Spleen (tissue), 11 donors: ENCODE data around the gene PCSK6. TPM values are rescaled to one million over a fixed set of nuclear protein-coding genes. Genes with fewer than 3 reads are reported as not detected.

Experiments
- DNase-seq: peaks from one replicate; pipeline ENCODE4 v3.0.0-alpha.2; 2020
- H3K27ac ChIP-seq, 8 donors: fragments of 200-600 bp; sonication (generic) in 7 of 8; 1 replicate in 4 of 8; 2 replicates in 4 of 8; pipeline versions ENCODE4 v1.5.0 to v1.8.0; 2016 to 2021; ENCODE audit warnings: inconsistent platforms in 4 of 8, mild to moderate bottlenecking in 4 of 8, moderate library complexity in 1 of 8
- H3K27me3 ChIP-seq, 7 donors: fragments of 200-600 bp; sonication (generic) in 6 of 7; replicated peaks in 1 of 7; 1 replicate in 4 of 7; 2 replicates in 3 of 7; pipeline versions ENCODE4 v1.5.0 to v1.8.0; 2016 to 2021; ENCODE audit warnings: inconsistent platforms in 3 of 7, mild to moderate bottlenecking in 1 of 7
- H3K36me3 ChIP-seq, 6 donors: fragments of 200-600 bp; sonication (generic) in 5 of 6; 1 replicate in 4 of 6; 2 replicates in 2 of 6; pipeline versions ENCODE4 v1.5.0 to v1.8.0; 2016 to 2021; ENCODE audit warnings: inconsistent platforms in 2 of 6
- H3K4me1 ChIP-seq, 6 donors: fragments of 200-600 bp; sonication (generic) in 5 of 6; 1 replicate in 3 of 6; 2 replicates in 3 of 6; pipeline versions ENCODE4 v1.5.0 to v1.8.0; 2016 to 2021; ENCODE audit warnings: inconsistent platforms in 3 of 6
- H3K4me3 ChIP-seq, 8 donors: fragments of 200-600 bp; sonication (generic) in 7 of 8; 1 replicate in 4 of 8; 2 replicates in 4 of 8; pipeline versions ENCODE4 v1.5.0 to v1.8.0; 2016 to 2021; ENCODE audit warnings: inconsistent platforms in 4 of 8, mild to moderate bottlenecking in 4 of 8, moderate library complexity in 2 of 8
- H3K9me3 ChIP-seq, 8 donors: fragments of 200-600 bp; sonication (generic) in 7 of 8; 1 replicate in 4 of 8; 2 replicates in 4 of 8; pipeline versions ENCODE4 v1.5.0 to v1.8.0; 2016 to 2021; ENCODE audit warnings: inconsistent platforms in 4 of 8
- POLR2A ChIP-seq, 3 donors: fragments of 450-650 bp; IDR thresholded peaks; one replicate each; pipeline ENCODE4 v1.5.1; 2017; ENCODE audit warnings: antibody characterized with exemption in 3 of 3, mild to moderate bottlenecking in 1 of 3
- POLR2AphosphoS5 ChIP-seq, 3 donors: sonication (generic); formaldehyde crosslinking; IDR thresholded peaks; one replicate each; pipeline ENCODE4 v1.5.1; 2017; ENCODE audit warnings: antibody characterized with exemption in 3 of 3
- WGBS, 5 donors: extraction: QIAGEN DNeasy Blood & Tissue Kit in 3 of 5; methylation state at CpG; one replicate each; pipeline versions ENCODE4 v1.1.5 to v1.1.7; 2013 to 2018; 5-methylcytosine and 5-hydroxymethylcytosine counted together
- intact Hi-C: fragments of 100-400 bp; cut with DNase I; formaldehyde crosslinking; loops from one replicate; pipeline ENCODE4 v1.15.0; 2023; ENCODE audit warnings: low total_unique reads
- polyA plus RNA-seq, 3 donors: library from polyadenylated mRNA; stranded (reverse); fragments of 200-250 nt; gene quantifications; one replicate each; pipeline ENCODE4 v1.2.1, GENCODE V29; 2013
- total RNA-seq, 7 donors: library from RNA; depleted of rRNA in 3 of 7; stranded (reverse); fragments of >200 nt in 3 of 7; fragmentation: NEBNext Ultra II Directional in 4 of 7; extraction: Animal tissue kit (Norgen Biotek cat#: 25700) in 4 of 7; gene quantifications; one replicate each; pipeline versions ENCODE4 v1.1.0 to v1.2.1, GENCODE V29; 2016 to 2021
- TF ChIP-seq, protein P1 (sequence below), 11 experiments: fragments of 200-600 bp in 7 of 11; fragments of 450-650 bp in 4 of 11; sonication (generic) in 4 of 11; IDR thresholded peaks in 8 of 11; conservative IDR thresholded peaks in 3 of 11; 1 replicate in 7 of 11; 2 replicates in 4 of 11; pipeline versions ENCODE4 v1.4.0 to v1.8.0; 2016 to 2021; ENCODE audit warnings: antibody characterized with exemption in 11 of 11, inconsistent platforms in 4 of 11, mild to moderate bottlenecking in 1 of 11
- donor health status: healthy with polysubstance abuse.
- donor health status: DM: no; HTN: no; CAD: no; lungs with moderate emphysema.
- donor health status: DM: no; HTN: no; CAD: no.
- donor health status: Bipolar disorder and iron deficiency.
- donor health status: healthy.
- donor health status: DM: no; HTN: no; CAD: no.
- donor health status: DM: yes; HTN: yes; CAD: no.

Gene PCSK6
- total and polyA plus RNA-seq, 10 donors: 10.0 to 403 (median 252) TPM

DNA sequence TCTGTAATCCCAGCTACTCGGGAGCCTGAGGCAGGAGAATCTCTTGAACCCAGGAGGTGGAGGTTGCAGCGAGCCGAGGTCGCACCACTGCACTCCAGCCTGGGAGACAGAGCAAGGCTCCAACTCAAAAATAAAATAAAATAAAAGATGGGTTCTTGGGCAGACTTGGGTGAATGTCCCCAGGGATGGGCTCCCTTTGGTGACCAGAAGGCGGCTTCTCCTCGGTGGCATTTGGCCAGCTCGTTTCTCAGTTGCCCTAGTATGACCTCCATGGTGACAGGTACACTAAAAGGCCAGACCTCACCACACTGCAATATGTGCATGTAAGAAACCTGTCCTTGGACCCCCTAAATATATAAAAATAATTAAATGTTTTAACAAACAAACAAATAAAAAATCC, 118.4 kb downstream of the PCSK6 start:
- Histone ChIP-seq H3K4me3 (no peak overlapping the region), H3K27me3 (peaks cover 0 to 25% (median 0%) of the 10 kb centered on the region in 7 donors), H3K27ac (no peak overlapping the region), H3K4me1 (peaks cover 0 to 44% (median 16%) of the 10 kb centered on the region in 6 donors), H3K9me3 (no peaks in the 10 kb centered on the region), H3K36me3 (peaks cover 0 to 51% (median 3%) of the 10 kb centered on the region in 6 donors)
- TF ChIP-seq, protein P1, sequence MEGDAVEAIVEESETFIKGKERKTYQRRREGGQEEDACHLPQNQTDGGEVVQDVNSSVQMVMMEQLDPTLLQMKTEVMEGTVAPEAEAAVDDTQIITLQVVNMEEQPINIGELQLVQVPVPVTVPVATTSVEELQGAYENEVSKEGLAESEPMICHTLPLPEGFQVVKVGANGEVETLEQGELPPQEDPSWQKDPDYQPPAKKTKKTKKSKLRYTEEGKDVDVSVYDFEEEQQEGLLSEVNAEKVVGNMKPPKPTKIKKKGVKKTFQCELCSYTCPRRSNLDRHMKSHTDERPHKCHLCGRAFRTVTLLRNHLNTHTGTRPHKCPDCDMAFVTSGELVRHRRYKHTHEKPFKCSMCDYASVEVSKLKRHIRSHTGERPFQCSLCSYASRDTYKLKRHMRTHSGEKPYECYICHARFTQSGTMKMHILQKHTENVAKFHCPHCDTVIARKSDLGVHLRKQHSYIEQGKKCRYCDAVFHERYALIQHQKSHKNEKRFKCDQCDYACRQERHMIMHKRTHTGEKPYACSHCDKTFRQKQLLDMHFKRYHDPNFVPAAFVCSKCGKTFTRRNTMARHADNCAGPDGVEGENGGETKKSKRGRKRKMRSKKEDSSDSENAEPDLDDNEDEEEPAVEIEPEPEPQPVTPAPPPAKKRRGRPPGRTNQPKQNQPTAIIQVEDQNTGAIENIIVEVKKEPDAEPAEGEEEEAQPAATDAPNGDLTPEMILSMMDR (IDR thresholded peaks at IDR 0.05 in 8 of 11, conservative IDR thresholded peaks at IDR 0.05 in 3 of 11): no peak
- TF ChIP-seq POLR2A (IDR thresholded peaks at IDR 0.05): no peak
- TF ChIP-seq POLR2AphosphoS5 (IDR thresholded peaks at IDR 0.05): no peak
- 84 to 96% (median 93%) methylated on average over 7 of the region's 7 CpGs for WGBS, 5 donors
- DNase-seq: no peak
- intact Hi-C loops: no loop called here

DNA sequence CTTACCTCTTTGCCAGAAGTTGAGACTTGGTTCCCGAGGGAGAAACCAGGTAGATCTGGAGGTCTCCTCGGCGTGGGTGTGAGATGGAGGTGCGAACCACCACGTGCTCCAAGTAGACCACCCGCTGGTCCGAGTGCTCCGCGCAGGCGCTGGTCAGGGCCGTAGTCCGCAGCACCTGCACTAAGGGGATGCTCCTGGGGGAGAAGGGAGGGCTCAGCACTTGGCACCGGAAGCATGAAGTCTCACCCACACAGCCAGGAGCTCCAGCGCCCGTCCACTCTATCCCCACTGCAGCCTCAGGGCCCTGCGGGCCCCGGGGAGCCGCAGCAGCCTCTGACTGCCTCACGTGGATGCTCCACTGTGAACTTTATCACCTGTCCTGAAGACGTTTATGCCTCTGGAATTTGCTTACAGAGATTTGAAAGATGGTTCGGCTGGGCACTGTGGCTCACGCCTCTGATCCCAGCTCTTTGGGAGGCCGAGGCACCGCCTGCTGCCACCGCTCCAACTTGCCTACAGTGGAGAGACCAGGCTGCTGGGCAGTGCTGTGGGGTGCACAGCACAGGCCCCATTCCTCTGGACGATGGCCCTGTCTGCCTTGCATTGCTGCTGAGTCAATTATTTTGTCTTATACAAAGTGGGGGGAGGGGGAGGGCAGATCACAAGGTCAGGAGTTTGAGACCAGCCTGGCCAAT, 119.0 kb downstream of the PCSK6 start:
- Histone ChIP-seq H3K27me3 (peaks cover 0 to 25% (median 0%) of the 10 kb centered on the region in 7 donors), H3K9me3 (peaks cover 0 to 3% (median 0%) of the 10 kb centered on the region in 8 donors), H3K36me3 (peaks cover 0 to 57% (median 4%) of the 10 kb centered on the region in 6 donors), H3K27ac (no peak overlapping the region), H3K4me1 (peaks cover 0 to 44% (median 16%) of the 10 kb centered on the region in 6 donors), H3K4me3 (no peak overlapping the region)
- TF ChIP-seq POLR2A (IDR thresholded peaks at IDR 0.05) (no peak), POLR2AphosphoS5 (IDR thresholded peaks at IDR 0.05) (peak in 2 of 3 donors; percentile 37 to 38)
- TF ChIP-seq, protein P1 (IDR thresholded peaks at IDR 0.05 in 8 of 11, conservative IDR thresholded peaks at IDR 0.05 in 3 of 11): no peak
- WGBS, 5 donors: 85 to 97% (median 93%) methylated on average over 22 to 26 of the region's 26 CpGs
- DNase-seq: no peak
- intact Hi-C loops: no loop called here

DNA sequence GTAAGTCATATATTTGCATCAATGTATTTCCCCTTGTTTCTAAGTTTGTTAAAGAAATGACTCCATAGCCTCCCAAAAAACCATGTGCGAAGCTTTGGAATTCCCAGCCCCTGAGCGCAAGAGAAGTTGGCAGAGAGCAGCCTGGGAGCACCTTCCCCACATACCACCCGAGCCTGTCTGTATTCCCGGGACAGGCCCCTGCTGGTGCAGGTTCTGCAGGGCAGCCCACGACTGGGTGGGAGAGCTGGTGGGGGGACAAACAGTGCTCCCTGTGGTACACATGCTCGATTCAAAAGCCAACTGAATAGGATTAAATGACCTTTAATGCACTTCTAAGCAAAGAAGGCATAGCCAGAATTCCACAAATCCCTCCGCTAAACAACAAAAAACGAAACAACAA, 119.8 kb downstream of the PCSK6 start:
- TF ChIP-seq, protein P1 (IDR thresholded peaks at IDR 0.05 in 8 of 11, conservative IDR thresholded peaks at IDR 0.05 in 3 of 11): no peak
- no peak for TF ChIP-seq POLR2AphosphoS5 (IDR thresholded peaks at IDR 0.05)
- TF ChIP-seq POLR2A (IDR thresholded peaks at IDR 0.05): no peak
- intact Hi-C loops: no loop called here
- H3K9me3 ChIP-seq: peaks cover 0 to 11% (median 0%) of the 10 kb centered on the region in 8 donors
- H3K4me3 ChIP-seq: no peak overlapping the region
- H3K27me3 ChIP-seq: peaks cover 0 to 25% (median 0%) of the 10 kb centered on the region in 7 donors
- 82 to 91% (median 85%) methylated on average over 8 of the region's 8 CpGs for WGBS, 5 donors
- DNase-seq: no peak
- peaks cover 0 to 64% (median 7%) of the 10 kb centered on the region in 6 donors for H3K36me3 ChIP-seq
- peaks cover 0 to 44% (median 16%) of the 10 kb centered on the region in 6 donors for H3K4me1 ChIP-seq
- H3K27ac ChIP-seq: peak overlapping the region in 1 of 8 donors; percentile 48
